Sigmoid colon (tissue), 7 donors: ENCODE data around the gene FSD2. TPM values are rescaled to one million over a fixed set of nuclear protein-coding genes. Genes with fewer than 3 reads are reported as not detected.
"Not testable (repeated sequence)": the region's sequence is repeated elsewhere in the genome, so short reads cannot be mapped to it uniquely, and the experiment has no call there.

ENCODE experiments used
- DNase-seq: peaks from one replicate; pipeline ENCODE4 v3.0.0-alpha.2; 2019
- H3K27ac ChIP-seq, 4 donors: fragments of 200-600 bp; sonication (generic); one replicate each; pipeline ENCODE4 v1.5.1; 2016 to 2019; ENCODE audit warnings: mild to moderate bottlenecking in 1 of 4
- H3K27me3 ChIP-seq, 3 donors: fragments of 200-600 bp; sonication (generic); one replicate each; pipeline ENCODE4 v1.5.1; 2019; ENCODE audit warnings: mild to moderate bottlenecking in 1 of 3
- H3K36me3 ChIP-seq, 4 donors: fragments of 200-600 bp; sonication (generic); one replicate each; pipeline ENCODE4 v1.5.1; 2016 to 2019
- H3K4me1 ChIP-seq, 4 donors: fragments of 200-600 bp; sonication (generic); one replicate each; pipeline ENCODE4 v1.5.1; 2017 to 2019
- H3K4me3 ChIP-seq, 4 donors: fragments of 200-600 bp; sonication (generic); one replicate each; pipeline ENCODE4 v1.5.1; 2017 to 2019; ENCODE audit warnings: mild to moderate bottlenecking in 2 of 4, moderate library complexity in 1 of 4
- H3K9me3 ChIP-seq, 4 donors: fragments of 200-600 bp in 3 of 4; sonication (generic) in 3 of 4; one replicate each; pipeline versions ENCODE4 v1.5.1 to v1.6.1; 2013 to 2019
- EP300 ChIP-seq, 4 donors: sonication (generic); formaldehyde crosslinking; IDR thresholded peaks; one replicate each; pipeline ENCODE4 v1.6.1; 2017; ENCODE audit warnings: antibody characterized with exemption in 4 of 4
- POLR2A ChIP-seq, 2 donors: fragments of 450-650 bp; IDR thresholded peaks; one replicate each; pipeline ENCODE4 v1.6.1; 2016; ENCODE audit warnings: antibody characterized with exemption in 2 of 2, mild to moderate bottlenecking in 2 of 2, moderate library complexity in 2 of 2
- POLR2AphosphoS5 ChIP-seq, 4 donors: sonication (generic); formaldehyde crosslinking; IDR thresholded peaks; one replicate each; pipeline ENCODE4 v1.6.1; 2017; ENCODE audit warnings: antibody characterized with exemption in 4 of 4
- WGBS, 2 donors: extraction: QIAGEN DNeasy Blood & Tissue Kit; methylation state at CpG; one replicate each; pipeline ENCODE4 v1.1.7; 2013; 5-methylcytosine and 5-hydroxymethylcytosine counted together
- intact Hi-C: fragments of 100-400 bp; cut with DNase I; formaldehyde crosslinking; loops from one replicate; pipeline ENCODE4 v1.15.1; 2023
- polyA plus RNA-seq, 3 donors: library from polyadenylated mRNA; stranded (reverse); fragments of 200-250 nt; gene quantifications; one replicate each; pipeline ENCODE4 v1.2.3, GENCODE V29; 2013
- total RNA-seq, 4 donors: library from RNA; depleted of rRNA; stranded (reverse); fragments of >200 nt; gene quantifications; one replicate each; pipeline ENCODE4 v1.1.0, GENCODE V29; 2016
- TF ChIP-seq, protein P1 (sequence below), 4 experiments: fragments of 450-650 bp in 3 of 4; fragments of 200-600 bp in 1 of 4; IDR thresholded peaks; one replicate each; pipeline ENCODE4 v1.5.1; 2016 to 2019; ENCODE audit warnings: antibody characterized with exemption in 4 of 4, mild to moderate bottlenecking in 3 of 4, moderate library complexity in 2 of 4
- donor health status: healthy with polysubstance abuse.
- donor health status: Bipolar disorder and iron deficiency.
- donor health status: healthy.

Gene FSD2
- total and polyA plus RNA-seq, 7 donors: not detected

GRCh38 chr15:82710208-82710555, 95.7 kb downstream of the FSD2 start:
- H3K27me3 ChIP-seq: peaks cover 0 to 6% (median 0%) of the 10 kb centered on the region in 3 donors
- peak overlapping the region; percentile 39 to 74 (median 56) for H3K4me3 ChIP-seq
- WGBS, 2 donors: 13 to 14% methylated on average over 14 of the region's 14 CpGs
- TF ChIP-seq POLR2A (IDR thresholded peaks at IDR 0.05): no peak
- TF ChIP-seq POLR2AphosphoS5 (IDR thresholded peaks at IDR 0.05): no peak
- TF ChIP-seq EP300 (IDR thresholded peaks at IDR 0.05): no peak
- TF ChIP-seq, protein P1, sequence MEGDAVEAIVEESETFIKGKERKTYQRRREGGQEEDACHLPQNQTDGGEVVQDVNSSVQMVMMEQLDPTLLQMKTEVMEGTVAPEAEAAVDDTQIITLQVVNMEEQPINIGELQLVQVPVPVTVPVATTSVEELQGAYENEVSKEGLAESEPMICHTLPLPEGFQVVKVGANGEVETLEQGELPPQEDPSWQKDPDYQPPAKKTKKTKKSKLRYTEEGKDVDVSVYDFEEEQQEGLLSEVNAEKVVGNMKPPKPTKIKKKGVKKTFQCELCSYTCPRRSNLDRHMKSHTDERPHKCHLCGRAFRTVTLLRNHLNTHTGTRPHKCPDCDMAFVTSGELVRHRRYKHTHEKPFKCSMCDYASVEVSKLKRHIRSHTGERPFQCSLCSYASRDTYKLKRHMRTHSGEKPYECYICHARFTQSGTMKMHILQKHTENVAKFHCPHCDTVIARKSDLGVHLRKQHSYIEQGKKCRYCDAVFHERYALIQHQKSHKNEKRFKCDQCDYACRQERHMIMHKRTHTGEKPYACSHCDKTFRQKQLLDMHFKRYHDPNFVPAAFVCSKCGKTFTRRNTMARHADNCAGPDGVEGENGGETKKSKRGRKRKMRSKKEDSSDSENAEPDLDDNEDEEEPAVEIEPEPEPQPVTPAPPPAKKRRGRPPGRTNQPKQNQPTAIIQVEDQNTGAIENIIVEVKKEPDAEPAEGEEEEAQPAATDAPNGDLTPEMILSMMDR (IDR thresholded peaks at IDR 0.05): no peak
- no peak for DNase-seq
- H3K9me3 ChIP-seq: no peaks in the 10 kb centered on the region
- intact Hi-C loops: no loop called here
- H3K36me3 ChIP-seq: no peaks in the 10 kb centered on the region
- peak overlapping the region in 3 of 4 donors; percentile 53 to 76 (median 61) for H3K27ac ChIP-seq
- peaks cover 0 to 18% (median 15%) of the 10 kb centered on the region in 4 donors for H3K4me1 ChIP-seq

GRCh38 chr15:82709421-82710207, 96.3 kb downstream of the FSD2 start, which contains the start of gene AP3B2:
Gene AP3B2 (minus strand): TSS chr15:82709875. CDS start chr15:82709706, 169 bp downstream.
- Histone ChIP-seq H3K4me3 (peak within 1 kb of the TSS; percentile 39 to 74 (median 56)), H3K36me3 (no peaks in the 10 kb centered on the region), H3K4me1 (peaks cover 0 to 18% (median 15%) of the 10 kb centered on the region in 4 donors), H3K27me3 (peaks cover 0 to 6% (median 0%) of the 10 kb centered on the region in 3 donors), H3K27ac (peak within 1 kb of the TSS in 3 of 4 donors; percentile 53 to 76 (median 61)), H3K9me3 (no peaks in the 10 kb centered on the region)
- WGBS, 2 donors: 1% methylated on average over 95 of the region's 95 CpGs
- TF ChIP-seq POLR2AphosphoS5 (IDR thresholded peaks at IDR 0.05): peak in 1 of 4 donors; percentile 29
- no peak for TF ChIP-seq EP300 (IDR thresholded peaks at IDR 0.05)
- intact Hi-C loops: no loop called here
- no peak for DNase-seq

GRCh38 chr15:82709081-82709420, 96.8 kb downstream of the FSD2 start:
- H3K4me1 ChIP-seq: peaks cover 0 to 18% (median 15%) of the 10 kb centered on the region in 4 donors
- intact Hi-C loops: no loop called here
- TF ChIP-seq POLR2A (IDR thresholded peaks at IDR 0.05) (no peak), POLR2AphosphoS5 (IDR thresholded peaks at IDR 0.05) (no peak), EP300 (IDR thresholded peaks at IDR 0.05) (no peak)
- TF ChIP-seq, protein P1 (IDR thresholded peaks at IDR 0.05): no peak
- no peaks in the 10 kb centered on the region for H3K9me3 ChIP-seq
- 2 to 3% methylated on average over 15 of the region's 15 CpGs for WGBS, 2 donors
- H3K4me3 ChIP-seq: peak overlapping the region; percentile 39 to 74 (median 56)
- H3K36me3 ChIP-seq: no peaks in the 10 kb centered on the region
- H3K27ac ChIP-seq: peak overlapping the region in 1 of 4 donors; percentile 76
- DNase-seq: no peak
- H3K27me3 ChIP-seq: peaks cover 0 to 5% (median 0%) of the 10 kb centered on the region in 3 donors

DNA sequence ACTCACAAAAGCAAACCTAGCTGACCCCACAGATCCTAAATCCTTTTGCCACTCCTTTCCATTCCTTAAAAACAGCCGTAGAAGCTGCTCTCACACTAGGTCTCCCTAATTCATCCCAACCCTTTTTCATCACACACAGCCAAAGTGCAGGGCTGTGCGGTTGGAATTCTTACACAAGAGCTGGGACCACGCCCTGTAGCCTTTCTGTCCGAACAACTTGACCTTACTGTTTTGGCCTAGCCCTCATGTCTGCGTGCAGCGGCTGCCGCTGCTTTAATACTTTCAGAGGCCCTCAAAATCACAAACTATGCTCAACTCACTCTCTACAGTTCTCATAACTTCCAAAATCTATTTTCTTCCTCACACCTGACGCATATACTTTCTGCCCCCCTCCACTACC, 100.0 kb downstream of the FSD2 start:
- H3K4me3 ChIP-seq, intact Hi-C loops, H3K27ac ChIP-seq, DNase-seq, H3K36me3 ChIP-seq, H3K27me3 ChIP-seq, H3K9me3 ChIP-seq: not testable (repeated sequence)
- WGBS, 2 donors: 85 to 88% methylated on average over 8 of the region's 8 CpGs
- H3K4me1 ChIP-seq: peaks cover 0 to 18% (median 15%) of the 10 kb centered on the region in 4 donors

Other genes with a start within 250 kb of the FSD2 start
- gene CPEB1, start 158.7 kb downstream of the FSD2 start, total RNA-seq: 10 to 100 TPM in 3 of 4 donors, 1 to 10 TPM in 1; 8.3 to 13.2 (median 12.1) TPM
- gene CPEB1, start 158.7 kb downstream of the FSD2 start, polyA plus RNA-seq: 1 to 10 TPM in 2 of 3 donors, not detected in 1; 1.2 to 2.1 TPM
- 1 to 10 TPM; 1.2 to 9.3 (median 3.4) TPM for gene AP3B2, start 96.2 kb downstream of the FSD2 start, total RNA-seq
- gene AP3B2, start 96.2 kb downstream of the FSD2 start, polyA plus RNA-seq: 1 to 10 TPM in 1 of 3 donors, under 1 TPM in 1, not detected in 1; 0.60 to 1.3 TPM
- gene WHAMM, start 3.6 kb upstream of the FSD2 start, total RNA-seq: 10 to 100 TPM in 1 of 4 donors, 1 to 10 TPM in 3; 7.6 to 10.5 (median 9.0) TPM
- gene WHAMM, start 3.6 kb upstream of the FSD2 start, polyA plus RNA-seq: 1 to 10 TPM; 4.4 to 6.3 (median 4.8) TPM
- gene HOMER2, start 146.7 kb upstream of the FSD2 start, total RNA-seq: 10 to 100 TPM in 3 of 4 donors, 1 to 10 TPM in 1; 7.1 to 16.8 (median 14.0) TPM
- gene HOMER2, start 146.7 kb upstream of the FSD2 start, polyA plus RNA-seq: 1 to 10 TPM in 1 of 3 donors, under 1 TPM in 2; under 0.01 to 2.0 (median 0.69) TPM
- 10 to 100 TPM; 10.8 to 21.8 (median 19.2) TPM for gene RAMAC, start 180.1 kb upstream of the FSD2 start, total RNA-seq
- gene RAMAC, start 180.1 kb upstream of the FSD2 start, polyA plus RNA-seq: 10 to 100 TPM; 19.8 to 40.2 (median 23.4) TPM
- gene C15orf40, start 205.6 kb upstream of the FSD2 start, total RNA-seq: 10 to 100 TPM in 3 of 4 donors, 1 to 10 TPM in 1; 9.1 to 14.6 (median 12.0) TPM
- gene C15orf40, start 205.6 kb upstream of the FSD2 start, polyA plus RNA-seq: 10 to 100 TPM; 21.3 to 26.1 (median 23.4) TPM